HepG2 (cell line): Measurements from ENCODE around the gene NCOA5. TPM values are rescaled to one million over a fixed set of nuclear protein-coding genes. Genes with fewer than 3 reads are reported as not detected.

Experiments
- CEBPB ChIP-seq: IDR thresholded peaks from 2 replicates; pipeline ENCODE4 v1.6.1; 2011; ENCODE audit warnings: low read depth, low read length, improper control_type of control experiment, borderline replicate concordance
- CHD2 ChIP-seq: IDR thresholded peaks from 2 replicates; pipeline ENCODE4 v1.6.1; 2011; ENCODE audit warnings: low read depth, low read length, improper control_type of control experiment
- DPF2 ChIP-seq: sonication (generic); formaldehyde crosslinking; IDR thresholded peaks from 2 replicates; pipeline ENCODE4 v1.4.0; 2020; ENCODE audit warnings: mild to moderate bottlenecking, low read depth, missing genetic modification reagents, borderline replicate concordance
- FOXK2 ChIP-seq: fragments of 450-650 bp; IDR thresholded peaks from 2 replicates; pipeline ENCODE4 v1.6.1; 2016
- JARID2 ChIP-seq: sonication (generic); formaldehyde crosslinking; IDR thresholded peaks from 2 replicates; pipeline ENCODE4 v1.8.1; 2023; ENCODE audit warnings: missing genetic modification reagents, inconsistent platforms; ENCODE audit not compliant: insufficient replicate concordance
- KLF6 ChIP-seq: IDR thresholded peaks from 2 replicates; pipeline ENCODE4 v1.8.0; 2016; ENCODE audit warnings: missing biosample characterization, missing genetic modification reagents
- MBNL3 ChIP-seq: fragments of 250-450 bp; sonication (Bioruptor Pico); conservative IDR thresholded peaks from 2 replicates; pipeline ENCODE4 v1.8.0; 2022; ENCODE audit warnings: mild to moderate bottlenecking, inconsistent platforms
- NFRKB ChIP-seq: fragments of 450-650 bp; IDR thresholded peaks from 2 replicates; pipeline ENCODE4 v1.6.1; 2017
- THYN1 ChIP-seq: sonication (generic); formaldehyde crosslinking; IDR thresholded peaks from 2 replicates; pipeline ENCODE4 v1.8.1; 2023; ENCODE audit warnings: low read depth, mild to moderate bottlenecking, moderate library complexity, missing genetic modification reagents, borderline replicate concordance
- ZNF251 ChIP-seq: sonication (generic); formaldehyde crosslinking; IDR thresholded peaks from 2 replicates; pipeline ENCODE4 v1.9.0; 2021; ENCODE audit warnings: mild to moderate bottlenecking, missing genetic modification reagents
- ZNF678 ChIP-seq: sonication (generic); formaldehyde crosslinking; IDR thresholded peaks from 2 replicates; pipeline ENCODE4 v1.4.0; 2020; ENCODE audit warnings: mild to moderate bottlenecking, missing genetic modification reagents
- ZNF780A ChIP-seq: sonication (generic); formaldehyde crosslinking; IDR thresholded peaks from 2 replicates; pipeline ENCODE4 v1.8.0; 2022; ENCODE audit warnings: mild to moderate bottlenecking, missing genetic modification reagents, moderate library complexity
- polyA plus RNA-seq, 8 experiments: library from polyadenylated mRNA; depleted of rRNA in 3 of 8; stranded (reverse) in 7 of 8; unstranded in 1 of 8; fragments of >200 nt; fragmentation: Illumina TruSeq in 4 of 8; extraction: Trizol in 4 of 8; gene quantifications; 2 replicates each; pipeline versions ENCODE4 v1.2.1 to v1.2.3, GENCODE V29; 2011 to 2016; ENCODE audit warnings: low read depth in 4 of 8, missing spikeins in 1 of 8, mixed read lengths in 1 of 8; ENCODE audit not compliant: insufficient read depth in 1 of 8
- total RNA-seq, 5 experiments: library from RNA; depleted of rRNA; stranded (reverse); fragments of >200 nt; fragmentation: Illumina TruSeq; extraction: Trizol; gene quantifications; 2 replicates each; pipeline ENCODE4 v1.2.3, GENCODE V29; 2016; ENCODE audit warnings: low read depth in 1 of 5
- TF ChIP-seq, protein P1 (sequence below): sonication (generic); formaldehyde crosslinking; IDR thresholded peaks from 2 replicates; pipeline ENCODE4 v1.5.1; 2020; ENCODE audit warnings: mild to moderate bottlenecking, moderate library complexity, missing genetic modification reagents
- TF ChIP-seq, protein P2 (sequence below): sonication (generic); formaldehyde crosslinking; IDR thresholded peaks from 2 replicates; pipeline ENCODE4 v1.8.0; 2022; ENCODE audit warnings: mild to moderate bottlenecking, missing genetic modification reagents, moderate library complexity
- TF ChIP-seq, protein P3 (sequence below): sonication (generic); formaldehyde crosslinking; IDR thresholded peaks from 2 replicates; pipeline ENCODE4 v1.8.1; 2022; ENCODE audit warnings: mild to moderate bottlenecking, missing genetic modification reagents
- TF ChIP-seq, protein P4 (sequence below): fragments of 450-650 bp; IDR thresholded peaks from 2 replicates; pipeline ENCODE4 v1.6.1; 2017; ENCODE audit warnings: mild to moderate bottlenecking
- TF ChIP-seq, protein P5 (sequence below): sonication (generic); formaldehyde crosslinking; conservative IDR thresholded peaks from 2 replicates; pipeline ENCODE4 v1.8.0; 2022; ENCODE audit warnings: low read depth, missing genetic modification reagents
- TF ChIP-seq, protein P6 (sequence below): sonication (generic); formaldehyde crosslinking; IDR thresholded peaks from 2 replicates; pipeline ENCODE4 v1.8.1; 2023; ENCODE audit warnings: mild to moderate bottlenecking, missing genetic modification reagents

The NCOA5 gene
- total and polyA plus RNA-seq, 2 of the 13 experiments (the other 11 are each of a cell fraction or from before 2014, with no cell fraction given), result 16.5 to 28.4 TPM

DNA sequence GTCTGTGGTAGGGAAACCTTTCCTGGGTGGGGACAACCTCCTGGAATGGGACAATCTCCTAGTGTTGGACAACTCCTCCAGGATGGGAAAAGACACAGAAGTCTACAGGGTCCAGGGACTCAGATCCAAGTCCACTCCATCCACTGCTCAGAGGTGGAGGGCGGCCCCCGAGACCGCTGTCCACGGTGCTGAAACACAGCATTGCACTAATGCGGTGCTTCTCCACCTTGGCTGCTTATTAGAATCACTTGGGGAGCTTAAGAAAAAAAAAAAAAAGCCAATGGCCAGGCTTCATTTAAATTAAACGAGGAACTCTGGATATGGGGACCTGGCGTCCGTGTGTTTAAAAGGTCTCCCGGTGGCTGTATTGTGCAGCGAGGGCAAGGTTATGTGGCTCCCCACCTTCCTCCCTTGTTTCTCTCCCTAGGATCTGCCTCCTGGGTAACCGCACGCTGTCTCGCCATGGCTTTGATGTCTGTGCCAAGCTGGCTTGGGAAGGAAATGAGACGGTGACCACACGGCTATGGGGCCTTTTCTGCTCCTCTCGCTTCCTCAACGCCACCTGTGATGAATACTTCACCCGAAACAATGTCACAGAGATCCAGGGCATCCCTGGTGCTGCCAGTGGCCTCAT is 48.7 kb downstream of the NCOA5 start (continued):
- TF ChIP-seq ZNF251 (CRISPR knock-in tag) (0 out of 2 replicates have a peak, but pooled peaks have one; percentile 18), MBNL3 (no peak), NFRKB (no peak), ZNF678 (peak; percentile 92; the same call in 1 of the 2 replicates), ZNF780A (peak; percentile 58; the same call in 1 of the 2 replicates), DPF2 (CRISPR knock-in tag) (no peak), KLF6 (CRISPR knock-in tag) (peak; percentile 99), JARID2 (CRISPR knock-in tag) (peak; percentile 90), CEBPB (no peak), CHD2 (no peak), FOXK2 (no peak), THYN1 (0 out of 2 replicates have a peak, but pooled peaks have one; percentile 49)
- TF ChIP-seq, protein P1, sequence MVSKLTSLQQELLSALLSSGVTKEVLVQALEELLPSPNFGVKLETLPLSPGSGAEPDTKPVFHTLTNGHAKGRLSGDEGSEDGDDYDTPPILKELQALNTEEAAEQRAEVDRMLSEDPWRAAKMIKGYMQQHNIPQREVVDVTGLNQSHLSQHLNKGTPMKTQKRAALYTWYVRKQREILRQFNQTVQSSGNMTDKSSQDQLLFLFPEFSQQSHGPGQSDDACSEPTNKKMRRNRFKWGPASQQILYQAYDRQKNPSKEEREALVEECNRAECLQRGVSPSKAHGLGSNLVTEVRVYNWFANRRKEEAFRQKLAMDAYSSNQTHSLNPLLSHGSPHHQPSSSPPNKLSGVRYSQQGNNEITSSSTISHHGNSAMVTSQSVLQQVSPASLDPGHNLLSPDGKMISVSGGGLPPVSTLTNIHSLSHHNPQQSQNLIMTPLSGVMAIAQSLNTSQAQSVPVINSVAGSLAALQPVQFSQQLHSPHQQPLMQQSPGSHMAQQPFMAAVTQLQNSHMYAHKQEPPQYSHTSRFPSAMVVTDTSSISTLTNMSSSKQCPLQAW (CRISPR knock-in tag), result 0 out of 2 replicates have a peak, but pooled peaks have one; percentile 27
- TF ChIP-seq, protein P2, sequence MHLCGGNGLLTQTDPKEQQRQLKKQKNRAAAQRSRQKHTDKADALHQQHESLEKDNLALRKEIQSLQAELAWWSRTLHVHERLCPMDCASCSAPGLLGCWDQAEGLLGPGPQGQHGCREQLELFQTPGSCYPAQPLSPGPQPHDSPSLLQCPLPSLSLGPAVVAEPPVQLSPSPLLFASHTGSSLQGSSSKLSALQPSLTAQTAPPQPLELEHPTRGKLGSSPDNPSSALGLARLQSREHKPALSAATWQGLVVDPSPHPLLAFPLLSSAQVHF (CRISPR knock-in tag), result peak; percentile 78; the same call in 1 of the 2 replicates
- TF ChIP-seq, protein P3, sequence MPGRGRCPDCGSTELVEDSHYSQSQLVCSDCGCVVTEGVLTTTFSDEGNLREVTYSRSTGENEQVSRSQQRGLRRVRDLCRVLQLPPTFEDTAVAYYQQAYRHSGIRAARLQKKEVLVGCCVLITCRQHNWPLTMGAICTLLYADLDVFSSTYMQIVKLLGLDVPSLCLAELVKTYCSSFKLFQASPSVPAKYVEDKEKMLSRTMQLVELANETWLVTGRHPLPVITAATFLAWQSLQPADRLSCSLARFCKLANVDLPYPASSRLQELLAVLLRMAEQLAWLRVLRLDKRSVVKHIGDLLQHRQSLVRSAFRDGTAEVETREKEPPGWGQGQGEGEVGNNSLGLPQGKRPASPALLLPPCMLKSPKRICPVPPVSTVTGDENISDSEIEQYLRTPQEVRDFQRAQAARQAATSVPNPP (CRISPR knock-in tag), result peak; percentile 73; the same call in 1 of the 2 replicates
- TF ChIP-seq, protein P4, sequence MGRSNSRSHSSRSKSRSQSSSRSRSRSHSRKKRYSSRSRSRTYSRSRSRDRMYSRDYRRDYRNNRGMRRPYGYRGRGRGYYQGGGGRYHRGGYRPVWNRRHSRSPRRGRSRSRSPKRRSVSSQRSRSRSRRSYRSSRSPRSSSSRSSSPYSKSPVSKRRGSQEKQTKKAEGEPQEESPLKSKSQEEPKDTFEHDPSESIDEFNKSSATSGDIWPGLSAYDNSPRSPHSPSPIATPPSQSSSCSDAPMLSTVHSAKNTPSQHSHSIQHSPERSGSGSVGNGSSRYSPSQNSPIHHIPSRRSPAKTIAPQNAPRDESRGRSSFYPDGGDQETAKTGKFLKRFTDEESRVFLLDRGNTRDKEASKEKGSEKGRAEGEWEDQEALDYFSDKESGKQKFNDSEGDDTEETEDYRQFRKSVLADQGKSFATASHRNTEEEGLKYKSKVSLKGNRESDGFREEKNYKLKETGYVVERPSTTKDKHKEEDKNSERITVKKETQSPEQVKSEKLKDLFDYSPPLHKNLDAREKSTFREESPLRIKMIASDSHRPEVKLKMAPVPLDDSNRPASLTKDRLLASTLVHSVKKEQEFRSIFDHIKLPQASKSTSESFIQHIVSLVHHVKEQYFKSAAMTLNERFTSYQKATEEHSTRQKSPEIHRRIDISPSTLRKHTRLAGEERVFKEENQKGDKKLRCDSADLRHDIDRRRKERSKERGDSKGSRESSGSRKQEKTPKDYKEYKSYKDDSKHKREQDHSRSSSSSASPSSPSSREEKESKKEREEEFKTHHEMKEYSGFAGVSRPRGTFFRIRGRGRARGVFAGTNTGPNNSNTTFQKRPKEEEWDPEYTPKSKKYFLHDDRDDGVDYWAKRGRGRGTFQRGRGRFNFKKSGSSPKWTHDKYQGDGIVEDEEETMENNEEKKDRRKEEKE, result no peak
- TF ChIP-seq, protein P5, sequence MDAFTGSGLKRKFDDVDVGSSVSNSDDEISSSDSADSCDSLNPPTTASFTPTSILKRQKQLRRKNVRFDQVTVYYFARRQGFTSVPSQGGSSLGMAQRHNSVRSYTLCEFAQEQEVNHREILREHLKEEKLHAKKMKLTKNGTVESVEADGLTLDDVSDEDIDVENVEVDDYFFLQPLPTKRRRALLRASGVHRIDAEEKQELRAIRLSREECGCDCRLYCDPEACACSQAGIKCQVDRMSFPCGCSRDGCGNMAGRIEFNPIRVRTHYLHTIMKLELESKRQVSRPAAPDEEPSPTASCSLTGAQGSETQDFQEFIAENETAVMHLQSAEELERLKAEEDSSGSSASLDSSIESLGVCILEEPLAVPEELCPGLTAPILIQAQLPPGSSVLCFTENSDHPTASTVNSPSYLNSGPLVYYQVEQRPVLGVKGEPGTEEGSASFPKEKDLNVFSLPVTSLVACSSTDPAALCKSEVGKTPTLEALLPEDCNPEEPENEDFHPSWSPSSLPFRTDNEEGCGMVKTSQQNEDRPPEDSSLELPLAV (CRISPR knock-in tag), result no peak
- TF ChIP-seq, protein P6, sequence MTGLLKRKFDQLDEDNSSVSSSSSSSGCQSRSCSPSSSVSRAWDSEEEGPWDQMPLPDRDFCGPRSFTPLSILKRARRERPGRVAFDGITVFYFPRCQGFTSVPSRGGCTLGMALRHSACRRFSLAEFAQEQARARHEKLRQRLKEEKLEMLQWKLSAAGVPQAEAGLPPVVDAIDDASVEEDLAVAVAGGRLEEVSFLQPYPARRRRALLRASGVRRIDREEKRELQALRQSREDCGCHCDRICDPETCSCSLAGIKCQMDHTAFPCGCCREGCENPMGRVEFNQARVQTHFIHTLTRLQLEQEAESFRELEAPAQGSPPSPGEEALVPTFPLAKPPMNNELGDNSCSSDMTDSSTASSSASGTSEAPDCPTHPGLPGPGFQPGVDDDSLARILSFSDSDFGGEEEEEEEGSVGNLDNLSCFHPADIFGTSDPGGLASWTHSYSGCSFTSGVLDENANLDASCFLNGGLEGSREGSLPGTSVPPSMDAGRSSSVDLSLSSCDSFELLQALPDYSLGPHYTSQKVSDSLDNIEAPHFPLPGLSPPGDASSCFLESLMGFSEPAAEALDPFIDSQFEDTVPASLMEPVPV (CRISPR knock-in tag), result no peak; the same call in 1 of the 2 replicates
